WTC11 (cell line): ENCODE results near the gene TBC1D22A. TPM values are rescaled to one million over a fixed set of nuclear protein-coding genes. Genes with fewer than 3 reads are reported as not detected.

Experiments
- ATAC-seq: fragments of 200-7000 bp; cut with Tn5 transposase; 2 replicates; pipeline ENCODE4 v1.10.0; 2021; ENCODE audit warnings: mild to moderate bottlenecking, moderate library complexity
- CTCF ChIA-PET: fragments of 300-600 bp; sonication (Branson Sonifier 250); formaldehyde crosslinking; loops from one replicate; lab custom pipeline; 2021; ENCODE audit warnings: antibody characterized with exemption; lab: Charles Lee
- POLR2A ChIA-PET: fragments of 350-600 bp; sonication (Branson Sonifier 250); formaldehyde crosslinking; loops from one replicate; lab custom pipeline; 2021; ENCODE audit warnings: antibody characterized with exemption; lab: Charles Lee
- DNase-seq: peaks from one replicate; pipeline ENCODE4 v3.0.0; 2021; ENCODE audit warnings: low spot score
- H3K27ac Mint-ChIP-seq: 2 replicates; pipeline ENCODE4 v1.8.0; 2021; ENCODE audit warnings: mixed read lengths
- H3K27me3 Mint-ChIP-seq: 2 replicates; pipeline ENCODE4 v1.8.0; 2021; ENCODE audit warnings: low read depth, mild to moderate bottlenecking, moderate library complexity, mixed read lengths
- H3K36me3 Mint-ChIP-seq: 2 replicates; pipeline ENCODE4 v1.8.0; 2021; ENCODE audit warnings: mixed read lengths
- H3K4me1 Mint-ChIP-seq: 2 replicates; pipeline ENCODE4 v1.8.0; 2022; ENCODE audit warnings: mixed read lengths
- H3K4me3 Mint-ChIP-seq: 2 replicates; pipeline ENCODE4 v1.8.0; 2021; ENCODE audit warnings: mild to moderate bottlenecking, moderate library complexity, mixed read lengths
- H3K9me3 Mint-ChIP-seq: 2 replicates; pipeline ENCODE4 v1.8.0; 2021; ENCODE audit warnings: mixed read lengths
- CBFB ChIP-seq: sonication (generic); formaldehyde crosslinking; IDR thresholded peaks from 2 replicates; pipeline ENCODE4 v1.8.1; 2022; ENCODE audit warnings: mild to moderate bottlenecking, low read depth, missing genetic modification reagents
- CREM ChIP-seq: sonication (generic); formaldehyde crosslinking; IDR thresholded peaks from 2 replicates; pipeline ENCODE4 v1.8.1; 2022; ENCODE audit warnings: mild to moderate bottlenecking, missing genetic modification reagents, moderate library complexity
- CTCF ChIP-seq: fragments of 200-600 bp; IDR thresholded peaks from 2 replicates; pipeline ENCODE4 v1.8.0; 2022; ENCODE audit warnings: antibody characterized with exemption
- ELF4 ChIP-seq: sonication (generic); formaldehyde crosslinking; IDR thresholded peaks from 2 replicates; pipeline ENCODE4 v1.8.1; 2022; ENCODE audit warnings: low read depth, mild to moderate bottlenecking, moderate library complexity, missing genetic modification reagents
- ESRRA ChIP-seq: sonication (generic); formaldehyde crosslinking; IDR thresholded peaks from 2 replicates; pipeline ENCODE4 v1.8.1; 2022; ENCODE audit warnings: mild to moderate bottlenecking, missing genetic modification reagents, borderline replicate concordance
- FOXJ3 ChIP-seq: sonication (generic); formaldehyde crosslinking; IDR thresholded peaks from 2 replicates; pipeline ENCODE4 v1.9.0; 2021; ENCODE audit warnings: missing genetic modification reagents, mild to moderate bottlenecking, borderline replicate concordance
- HMGA2 ChIP-seq: fragments of 250-450 bp; sonication (Bioruptor Pico); IDR thresholded peaks from 2 replicates; pipeline ENCODE4 v1.4.0; 2021; ENCODE audit warnings: mild to moderate bottlenecking, moderate library complexity
- JUN ChIP-seq: sonication (generic); formaldehyde crosslinking; IDR thresholded peaks from 2 replicates; pipeline ENCODE4 v1.8.0; 2023; ENCODE audit warnings: mild to moderate bottlenecking, missing genetic modification reagents
- KAT7 ChIP-seq: sonication (generic); formaldehyde crosslinking; IDR thresholded peaks from 2 replicates; pipeline ENCODE4 v1.8.1; 2023; ENCODE audit warnings: missing genetic modification reagents, mild to moderate bottlenecking, borderline replicate concordance
- MXD4 ChIP-seq: fragments of 250-450 bp; sonication (Bioruptor Pico); IDR thresholded peaks from 2 replicates; pipeline ENCODE4 v1.8.0; 2021; ENCODE audit warnings: mild to moderate bottlenecking, moderate library complexity, borderline replicate concordance
- NFE2L1 ChIP-seq: sonication (generic); formaldehyde crosslinking; IDR thresholded peaks from 2 replicates; pipeline ENCODE4 v1.8.1; 2023; ENCODE audit warnings: missing genetic modification reagents
- NR1H2 ChIP-seq: sonication (generic); formaldehyde crosslinking; IDR thresholded peaks from 2 replicates; pipeline ENCODE4 v1.9.0; 2021; ENCODE audit warnings: mild to moderate bottlenecking, moderate library complexity, missing genetic modification reagents
- RELA ChIP-seq: sonication (generic); formaldehyde crosslinking; IDR thresholded peaks from 2 replicates; pipeline ENCODE4 v1.8.1; 2022; ENCODE audit warnings: missing genetic modification reagents, mild to moderate bottlenecking, borderline replicate concordance
- SMAD3 ChIP-seq: sonication (generic); formaldehyde crosslinking; IDR thresholded peaks from 2 replicates; pipeline ENCODE4 v1.8.0; 2022; ENCODE audit warnings: missing genetic modification reagents, mild to moderate bottlenecking, borderline replicate concordance
- USF2 ChIP-seq: sonication (generic); formaldehyde crosslinking; IDR thresholded peaks from 2 replicates; pipeline ENCODE4 v1.8.1; 2023; ENCODE audit warnings: mild to moderate bottlenecking, missing genetic modification reagents, moderate library complexity
- ZBTB21 ChIP-seq: sonication (generic); formaldehyde crosslinking; IDR thresholded peaks from 2 replicates; pipeline ENCODE4 v1.8.1; 2023; ENCODE audit warnings: mild to moderate bottlenecking, missing genetic modification reagents, borderline replicate concordance
- ZNF219 ChIP-seq: sonication (generic); formaldehyde crosslinking; IDR thresholded peaks from 2 replicates; pipeline ENCODE4 v1.8.0; 2023; ENCODE audit warnings: missing genetic modification reagents, mild to moderate bottlenecking, borderline replicate concordance
- ZNF317 ChIP-seq: sonication (generic); formaldehyde crosslinking; IDR thresholded peaks from 2 replicates; pipeline ENCODE4 v1.8.1; 2023; ENCODE audit warnings: low read depth, mild to moderate bottlenecking, moderate library complexity, missing genetic modification reagents, borderline replicate concordance
- ZNF396 ChIP-seq: fragments of 250-450 bp; sonication (Bioruptor Pico); IDR thresholded peaks from 2 replicates; pipeline ENCODE4 v1.8.0; 2021; ENCODE audit warnings: mild to moderate bottlenecking, moderate library complexity, borderline replicate concordance
- ZNF512 ChIP-seq: sonication (generic); formaldehyde crosslinking; IDR thresholded peaks from 2 replicates; pipeline ENCODE4 v1.8.1; 2022; ENCODE audit warnings: missing genetic modification reagents, borderline replicate concordance
- ZNF671 ChIP-seq: fragments of 250-450 bp; sonication (Bioruptor Pico); IDR thresholded peaks from 2 replicates; pipeline ENCODE4 v1.8.0; 2021; ENCODE audit warnings: mild to moderate bottlenecking
- total RNA-seq: library from RNA; stranded (reverse); gene quantifications from 3 replicates; pipeline ENCODE4 v1.2.3, GENCODE V29; 2021
- TF ChIP-seq, protein P1 (sequence below): sonication (generic); formaldehyde crosslinking; IDR thresholded peaks from 2 replicates; pipeline ENCODE4 v1.8.0; 2023; ENCODE audit warnings: missing genetic modification reagents
- TF ChIP-seq, protein P2 (sequence below): sonication (generic); formaldehyde crosslinking; IDR thresholded peaks from 2 replicates; pipeline ENCODE4 v1.8.1; 2022; ENCODE audit warnings: low read depth, mild to moderate bottlenecking, moderate library complexity, missing genetic modification reagents, borderline replicate concordance
- TF ChIP-seq, protein P3 (sequence below): sonication (generic); formaldehyde crosslinking; IDR thresholded peaks from 2 replicates; pipeline ENCODE4 v1.8.0; 2022; ENCODE audit warnings: mild to moderate bottlenecking, missing genetic modification reagents
- TF ChIP-seq, protein P4 (sequence below): sonication (generic); formaldehyde crosslinking; IDR thresholded peaks from 2 replicates; pipeline ENCODE4 v1.8.1; 2022; ENCODE audit warnings: low read depth, missing genetic modification reagents, borderline replicate concordance

Gene TBC1D22A
- total RNA-seq, 1 experiment from 2014 or later, result 18.1 TPM

DNA sequence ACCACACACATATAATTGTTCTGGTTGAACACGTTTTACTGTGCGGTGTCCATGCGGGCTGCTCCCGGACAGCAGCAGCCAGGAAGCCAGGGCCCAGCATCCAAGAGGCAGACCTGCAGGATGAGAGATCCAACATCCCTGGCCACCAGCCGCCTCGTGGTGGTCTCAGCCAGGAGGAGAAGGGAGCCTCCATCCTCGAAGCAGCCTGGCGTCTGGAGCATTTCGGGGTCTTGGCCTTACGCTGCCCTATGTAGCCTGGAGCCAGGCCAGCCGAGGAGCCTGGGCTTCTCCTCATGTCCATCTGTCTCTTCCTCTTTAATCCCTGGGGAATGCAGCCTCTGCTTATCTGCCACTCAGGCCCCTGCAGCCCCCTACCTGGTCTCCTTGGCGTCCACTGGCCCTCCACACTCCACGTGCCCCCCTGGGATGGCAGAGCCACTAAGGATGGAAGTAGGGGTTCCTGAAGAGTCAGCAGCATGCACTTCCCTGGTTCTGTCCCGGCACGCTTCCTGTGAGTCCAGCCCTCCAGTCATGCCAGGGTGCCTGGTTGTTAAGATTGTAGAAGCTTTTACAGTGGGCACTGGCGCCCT, 253.2 kb downstream of the TBC1D22A start (continued):
- TF ChIP-seq NFE2L1 (no peak), CBFB (no peak), JUN (CRISPR knock-in tag) (no peak), HMGA2 (CRISPR knock-in tag) (no peak)

DNA sequence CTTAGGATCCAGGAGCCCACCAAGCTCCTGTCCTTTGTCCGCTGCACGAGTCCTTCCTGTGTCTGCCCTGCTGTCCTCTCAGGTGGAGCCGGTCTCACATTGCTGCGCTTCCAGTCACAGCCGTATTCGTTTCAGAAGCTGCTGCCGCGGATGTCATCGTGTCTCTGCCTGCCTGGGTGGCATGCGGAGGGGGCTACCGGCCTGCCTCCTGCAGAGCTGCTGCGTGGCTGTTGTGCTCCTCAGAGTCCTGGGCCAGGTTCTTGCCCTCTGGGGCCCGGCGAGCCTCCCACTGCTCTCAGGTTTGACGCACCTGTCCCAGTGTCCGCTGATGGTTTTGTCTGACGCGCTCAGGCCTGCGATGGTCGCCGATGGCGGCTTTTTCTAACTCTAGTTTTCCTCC, 254.2 kb downstream of the TBC1D22A start:
- DNase-seq (no peak), ATAC-seq (no peak)
- Mint-ChIP-seq H3K4me1 (peaks cover 13% of the 10 kb centered on the region), H3K27ac (no peak overlapping the region), H3K27me3 (no peaks in the 10 kb centered on the region), H3K9me3 (peaks cover 19% of the 10 kb centered on the region), H3K4me3 (no peak overlapping the region), H3K36me3 (peaks cover 18% of the 10 kb centered on the region)
- TF ChIP-seq MXD4 (no peak), ZNF512 (no peak), NR1H2 (CRISPR knock-in tag) (no peak), ZNF317 (CRISPR knock-in tag) (no peak), CREM (no peak), ELF4 (no peak), ZBTB21 (CRISPR knock-in tag) (no peak)
- TF ChIP-seq, protein P1, sequence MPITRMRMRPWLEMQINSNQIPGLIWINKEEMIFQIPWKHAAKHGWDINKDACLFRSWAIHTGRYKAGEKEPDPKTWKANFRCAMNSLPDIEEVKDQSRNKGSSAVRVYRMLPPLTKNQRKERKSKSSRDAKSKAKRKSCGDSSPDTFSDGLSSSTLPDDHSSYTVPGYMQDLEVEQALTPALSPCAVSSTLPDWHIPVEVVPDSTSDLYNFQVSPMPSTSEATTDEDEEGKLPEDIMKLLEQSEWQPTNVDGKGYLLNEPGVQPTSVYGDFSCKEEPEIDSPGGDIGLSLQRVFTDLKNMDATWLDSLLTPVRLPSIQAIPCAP (CRISPR knock-in tag), result no peak
- TF ChIP-seq, protein P2, sequence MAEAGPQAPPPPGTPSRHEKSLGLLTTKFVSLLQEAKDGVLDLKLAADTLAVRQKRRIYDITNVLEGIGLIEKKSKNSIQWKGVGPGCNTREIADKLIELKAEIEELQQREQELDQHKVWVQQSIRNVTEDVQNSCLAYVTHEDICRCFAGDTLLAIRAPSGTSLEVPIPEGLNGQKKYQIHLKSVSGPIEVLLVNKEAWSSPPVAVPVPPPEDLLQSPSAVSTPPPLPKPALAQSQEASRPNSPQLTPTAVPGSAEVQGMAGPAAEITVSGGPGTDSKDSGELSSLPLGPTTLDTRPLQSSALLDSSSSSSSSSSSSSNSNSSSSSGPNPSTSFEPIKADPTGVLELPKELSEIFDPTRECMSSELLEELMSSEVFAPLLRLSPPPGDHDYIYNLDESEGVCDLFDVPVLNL (CRISPR knock-in tag), result no peak
- CTCF ChIA-PET, result interaction anchor here (0.6 to 1.3 kb wide), 2 partner anchors 9 to 1361 kb away, joined by 3 read pairs; no protein-coding TSS in a partner anchor
- POLR2A ChIA-PET, result no interaction called here

DNA sequence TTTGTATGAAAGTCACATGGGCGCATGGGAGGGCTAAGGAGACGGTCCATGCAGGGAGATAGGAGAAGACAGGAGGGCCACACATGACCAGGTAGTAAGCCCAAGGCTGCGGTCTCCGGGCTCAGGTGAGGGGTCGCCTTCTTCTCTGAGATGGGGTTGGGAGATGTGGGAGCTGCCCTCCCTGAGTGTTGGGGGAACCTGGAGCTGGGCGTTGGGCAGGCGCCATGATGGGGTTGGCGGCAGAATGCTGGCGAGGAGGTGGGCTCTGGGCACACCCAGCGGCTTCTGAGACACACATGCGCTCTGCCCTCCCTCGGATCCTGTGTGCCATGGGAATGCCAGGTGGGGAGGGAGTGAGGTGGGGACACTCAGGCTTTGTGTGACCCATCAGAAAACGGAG, 254.8 kb downstream of the TBC1D22A start:
- POLR2A ChIA-PET, result no interaction called here
- DNase-seq, result no peak
- no peak overlapping the region for H3K27ac Mint-ChIP-seq
- ATAC-seq, result no peak
- CTCF ChIA-PET, result interaction anchor here (1.3 kb wide), 1 partner anchor 10 kb away, joined by 3 read pairs; no protein-coding TSS in a partner anchor
- peaks cover 24% of the 10 kb centered on the region for H3K36me3 Mint-ChIP-seq
- no peaks in the 10 kb centered on the region; the same call in 1 of the 2 replicates for H3K27me3 Mint-ChIP-seq
- peaks cover 12% of the 10 kb centered on the region for H3K4me1 Mint-ChIP-seq
- peaks cover 21% of the 10 kb centered on the region for H3K9me3 Mint-ChIP-seq
- no peak overlapping the region for H3K4me3 Mint-ChIP-seq
- no peak for TF ChIP-seq KAT7 (CRISPR knock-in tag)
- no peak for TF ChIP-seq ZNF671 (CRISPR knock-in tag)
- no peak for TF ChIP-seq CTCF
- TF ChIP-seq RELA (CRISPR knock-in tag), result no peak
- TF ChIP-seq USF2, result no peak
- no peak for TF ChIP-seq ZNF396
- no peak for TF ChIP-seq FOXJ3
- TF ChIP-seq, protein P3, sequence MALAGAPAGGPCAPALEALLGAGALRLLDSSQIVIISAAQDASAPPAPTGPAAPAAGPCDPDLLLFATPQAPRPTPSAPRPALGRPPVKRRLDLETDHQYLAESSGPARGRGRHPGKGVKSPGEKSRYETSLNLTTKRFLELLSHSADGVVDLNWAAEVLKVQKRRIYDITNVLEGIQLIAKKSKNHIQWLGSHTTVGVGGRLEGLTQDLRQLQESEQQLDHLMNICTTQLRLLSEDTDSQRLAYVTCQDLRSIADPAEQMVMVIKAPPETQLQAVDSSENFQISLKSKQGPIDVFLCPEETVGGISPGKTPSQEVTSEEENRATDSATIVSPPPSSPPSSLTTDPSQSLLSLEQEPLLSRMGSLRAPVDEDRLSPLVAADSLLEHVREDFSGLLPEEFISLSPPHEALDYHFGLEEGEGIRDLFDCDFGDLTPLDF (CRISPR knock-in tag), result no peak
- no peak for TF ChIP-seq MXD4
- no peak for TF ChIP-seq ESRRA
- no peak for TF ChIP-seq ZNF219
- TF ChIP-seq, protein P4, sequence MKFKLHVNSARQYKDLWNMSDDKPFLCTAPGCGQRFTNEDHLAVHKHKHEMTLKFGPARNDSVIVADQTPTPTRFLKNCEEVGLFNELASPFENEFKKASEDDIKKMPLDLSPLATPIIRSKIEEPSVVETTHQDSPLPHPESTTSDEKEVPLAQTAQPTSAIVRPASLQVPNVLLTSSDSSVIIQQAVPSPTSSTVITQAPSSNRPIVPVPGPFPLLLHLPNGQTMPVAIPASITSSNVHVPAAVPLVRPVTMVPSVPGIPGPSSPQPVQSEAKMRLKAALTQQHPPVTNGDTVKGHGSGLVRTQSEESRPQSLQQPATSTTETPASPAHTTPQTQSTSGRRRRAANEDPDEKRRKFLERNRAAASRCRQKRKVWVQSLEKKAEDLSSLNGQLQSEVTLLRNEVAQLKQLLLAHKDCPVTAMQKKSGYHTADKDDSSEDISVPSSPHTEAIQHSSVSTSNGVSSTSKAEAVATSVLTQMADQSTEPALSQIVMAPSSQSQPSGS, result no peak
- no peak for TF ChIP-seq SMAD3 (CRISPR knock-in tag)
